NCI-H82 treated with DMSO at 0.1 percent for 48 hours (cell line): ENCODE measurements around the gene COL26A1.
"Not testable (repeated sequence)": the region's sequence is repeated elsewhere in the genome, so short reads cannot be mapped to it uniquely, and the experiment has no call there.

Experiments used
- DNase-seq: peaks from one replicate; lab custom pipeline; 2025; ENCODE audit not compliant: unreplicated experiment; lab: John Stamatoyannopoulos, UW

Gene COL26A1

DNA sequence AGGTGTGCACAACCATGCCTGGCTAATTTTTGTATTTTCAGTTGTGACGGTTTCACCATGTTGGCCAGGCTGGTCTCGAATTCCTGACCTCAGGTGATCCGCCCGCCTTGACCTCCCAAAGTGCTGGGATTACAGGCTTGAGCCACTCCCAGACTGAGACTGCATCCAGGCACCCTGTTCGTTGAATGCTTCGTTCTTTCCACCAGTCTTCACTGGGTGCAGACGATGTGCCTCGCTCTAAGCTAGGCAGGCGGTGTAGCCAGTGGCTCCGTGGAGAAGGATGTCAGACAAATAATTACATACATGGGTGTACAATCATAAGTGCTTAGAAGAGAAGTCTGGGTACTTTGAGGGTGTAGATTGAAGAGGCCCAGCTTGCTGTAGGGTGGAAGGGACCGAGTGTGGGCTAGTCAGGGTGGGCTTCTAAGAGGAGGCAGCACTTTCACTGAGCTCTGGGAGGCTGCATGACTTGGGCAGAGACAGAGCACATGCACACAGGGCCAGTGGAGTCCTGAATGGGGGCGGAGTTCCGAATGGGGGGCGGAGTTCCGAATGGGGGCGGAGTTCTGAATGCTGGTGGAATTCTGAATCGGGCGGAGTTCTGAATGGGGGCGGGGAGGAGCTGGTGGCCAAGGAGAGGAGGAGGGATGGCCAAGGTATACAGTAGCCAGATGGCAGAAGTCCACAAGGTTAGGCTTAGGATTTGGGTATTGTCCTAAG, 74.3 kb downstream of the COL26A1 start:
- peak; percentile 46 for DNase-seq

DNA sequence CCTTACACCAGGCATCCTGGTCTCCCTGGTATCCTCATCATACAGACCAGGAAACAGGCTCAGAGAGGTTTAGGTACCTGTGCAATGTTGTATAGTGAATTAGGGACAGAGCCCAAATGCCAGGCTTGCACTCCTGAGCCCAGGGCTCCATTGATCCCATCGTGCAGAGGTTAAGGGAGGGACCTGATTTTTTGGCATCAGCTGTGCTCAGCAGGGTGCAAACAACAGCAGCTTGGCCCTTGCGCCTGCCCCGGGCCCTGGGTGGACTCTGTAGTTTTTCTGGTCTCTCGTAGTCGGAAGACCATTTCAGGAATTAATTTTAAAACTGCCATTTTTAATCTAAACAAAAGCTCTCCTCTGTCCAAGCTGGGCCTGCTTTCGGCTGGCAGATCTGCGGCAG, 79.2 kb downstream of the COL26A1 start:
- DNase-seq: no peak

DNA sequence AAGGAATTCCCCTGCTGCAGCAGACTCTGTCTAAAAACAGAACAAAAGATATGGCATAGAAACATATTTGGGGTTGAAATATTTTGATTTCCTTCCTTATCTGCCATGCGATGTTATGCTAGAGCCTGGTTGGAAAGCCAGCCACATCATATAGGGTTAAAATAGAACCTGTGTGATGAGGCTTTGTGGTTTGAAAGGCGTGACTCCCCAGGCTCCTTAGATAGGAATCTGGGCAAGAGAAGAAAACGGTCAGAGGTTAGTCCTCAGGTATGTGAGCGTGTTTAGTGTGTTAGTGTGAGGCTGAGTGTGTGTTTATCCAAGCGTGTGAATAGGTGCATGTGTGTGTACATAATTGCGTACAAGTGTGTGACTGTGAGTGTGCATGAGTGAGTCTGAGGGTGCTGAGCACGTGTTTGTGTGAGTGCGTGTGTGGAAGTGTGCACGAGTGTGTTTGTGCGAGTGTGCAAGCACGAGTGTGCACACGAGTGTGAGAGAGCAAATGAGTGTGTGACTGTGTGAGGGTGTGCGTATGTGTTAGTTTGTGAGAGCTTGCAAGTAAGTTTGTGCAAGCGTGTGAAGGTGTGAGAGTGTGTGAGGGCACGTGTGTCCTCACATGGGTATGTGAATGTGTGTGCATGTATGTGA, 79.9 kb downstream of the COL26A1 start:
- no peak for DNase-seq

DNA sequence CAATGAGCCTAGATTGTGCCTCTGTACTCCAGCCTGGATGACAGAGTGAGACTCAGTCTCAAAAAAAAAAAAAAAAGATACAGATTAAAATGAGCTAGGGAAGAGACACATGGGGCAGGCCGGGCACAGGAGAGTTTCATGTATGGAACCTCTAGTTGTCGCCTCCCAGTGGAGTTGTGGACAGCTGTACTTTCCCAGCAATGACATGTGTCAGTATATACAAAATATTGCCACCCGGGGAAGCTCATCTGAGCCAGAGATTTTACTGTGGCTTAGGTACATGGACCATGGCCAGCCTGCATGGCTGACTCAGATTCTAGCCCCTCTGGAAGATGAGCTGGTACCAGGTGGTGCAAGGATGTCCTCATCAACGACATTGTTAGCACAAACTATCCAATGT, 87.4 kb downstream of the COL26A1 start:
- no peak for DNase-seq

DNA sequence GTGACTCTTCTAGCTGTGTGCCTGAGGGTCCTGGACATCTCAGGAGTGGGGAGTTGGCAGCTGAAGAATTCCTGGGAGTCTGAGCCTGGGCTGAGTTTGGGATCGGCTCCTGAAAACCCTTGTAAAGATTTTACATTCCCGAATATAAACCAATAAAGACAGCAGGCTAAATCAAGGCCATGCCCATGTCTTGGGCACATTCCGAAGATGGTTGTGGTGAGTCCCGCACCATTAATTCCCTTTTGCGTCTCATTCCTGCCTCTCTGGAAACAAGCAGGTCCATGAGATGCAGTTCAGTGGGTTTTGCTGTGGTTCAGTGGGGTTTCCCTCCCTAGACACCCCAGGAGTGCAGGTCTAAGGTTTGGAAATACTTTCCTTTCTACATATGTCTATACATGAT, 90.9 kb downstream of the COL26A1 start:
- no peak for DNase-seq

DNA sequence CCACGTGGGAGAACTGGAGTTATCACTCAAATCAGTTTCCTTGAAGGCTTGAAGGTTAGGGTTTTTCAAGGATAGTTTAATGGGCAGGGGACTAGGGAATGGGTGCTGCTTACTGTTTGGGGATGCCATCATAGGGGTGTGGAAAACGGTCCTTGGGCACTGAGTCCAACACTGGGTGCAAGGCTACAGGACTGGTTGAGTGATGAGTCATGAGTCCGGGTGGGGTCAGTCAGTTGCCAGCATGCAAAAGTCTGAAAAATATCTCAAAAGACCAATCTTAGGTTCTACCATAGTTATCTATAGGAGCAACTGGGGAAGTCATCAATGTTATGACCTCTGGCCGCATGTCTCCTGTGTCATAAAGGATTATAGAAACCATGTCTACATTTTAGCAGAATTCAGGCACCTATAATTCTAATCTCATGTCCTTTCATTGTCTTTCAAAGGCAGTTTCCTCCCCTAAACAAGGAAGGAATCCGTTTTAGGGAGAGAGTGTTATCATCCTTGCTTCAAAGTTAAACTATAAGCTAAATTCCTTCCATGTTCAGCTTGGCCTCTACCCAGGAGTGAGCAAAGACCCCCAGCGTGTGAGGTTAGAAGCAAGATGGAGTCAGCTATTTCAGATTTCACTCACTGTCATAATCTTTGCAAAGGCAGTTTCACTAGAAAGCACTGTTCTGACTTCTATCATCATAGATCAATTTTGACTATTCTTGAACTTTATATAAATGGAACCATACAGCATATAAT, 94.5 kb downstream of the COL26A1 start:
- DNase-seq: no peak

DNA sequence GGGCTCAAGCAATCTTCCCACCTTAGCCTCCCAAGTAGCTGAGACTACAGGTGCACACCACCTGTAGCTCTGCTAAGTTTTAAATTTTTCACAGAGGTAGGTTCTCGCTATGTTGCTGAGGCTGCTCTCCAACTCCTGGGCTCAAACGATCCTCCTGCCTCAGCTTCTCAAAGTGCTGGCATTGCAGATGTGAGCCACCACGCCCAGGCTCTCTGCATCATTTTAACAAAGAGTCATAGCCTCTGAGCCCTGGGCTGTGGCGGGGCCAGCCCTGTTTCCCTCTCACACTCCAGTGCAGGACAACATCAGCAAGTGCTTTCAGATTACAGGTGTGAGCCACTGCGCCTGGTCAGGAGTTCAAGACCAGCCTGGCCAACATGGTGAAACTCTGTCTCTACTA, 102.5 kb downstream of the COL26A1 start:
- DNase-seq: no peak

DNA sequence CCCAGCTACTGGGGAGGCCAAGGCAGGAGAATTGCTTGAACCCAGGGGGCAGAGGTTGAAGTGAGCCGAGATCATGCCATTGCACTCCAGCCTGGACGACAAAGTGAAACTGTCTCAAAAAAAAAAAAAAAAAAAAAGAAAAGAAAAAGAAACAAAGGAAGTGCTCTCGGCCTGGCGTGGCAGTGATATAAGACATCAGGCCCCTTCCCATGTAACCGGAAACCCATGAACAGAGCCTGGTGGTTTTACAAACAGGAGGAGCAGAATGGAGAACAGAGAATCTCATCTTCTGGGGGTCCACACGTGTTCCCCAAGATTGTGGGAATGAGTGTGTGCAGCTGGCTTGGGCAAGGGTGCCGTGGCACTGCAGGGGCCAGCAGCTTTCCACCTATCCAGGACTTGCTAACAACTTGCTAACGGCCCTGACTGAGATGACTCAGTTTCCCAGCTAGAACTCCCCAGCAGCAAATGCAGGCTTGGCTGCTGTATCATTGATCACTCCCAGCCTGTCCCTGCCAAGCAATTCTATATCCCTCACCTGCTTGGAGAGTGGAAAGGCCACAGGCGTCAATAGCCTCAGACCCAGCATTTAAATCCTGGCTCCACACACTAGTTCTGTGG, 103.0 kb downstream of the COL26A1 start:
- DNase-seq: no peak

DNA sequence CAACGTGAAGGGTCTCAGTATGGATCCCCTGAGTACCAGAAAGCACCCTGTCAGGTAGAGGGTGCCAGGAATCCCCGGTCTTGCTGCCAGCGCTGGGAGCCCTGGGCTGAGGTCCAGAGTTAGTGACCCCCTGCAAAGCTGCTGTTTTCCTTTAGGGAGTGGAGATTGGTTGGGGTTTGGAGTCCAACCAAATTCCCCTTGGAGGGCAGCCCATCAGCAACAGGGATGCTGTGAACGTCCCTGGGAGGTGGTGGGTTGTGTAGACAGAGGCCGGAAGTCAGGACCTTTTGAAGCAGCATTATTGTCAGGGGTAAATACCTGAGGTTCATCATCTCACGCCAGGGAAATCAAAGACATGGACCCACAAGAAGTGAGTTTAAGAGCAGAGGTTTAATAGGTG, 104.2 kb downstream of the COL26A1 start:
- no peak for DNase-seq

DNA sequence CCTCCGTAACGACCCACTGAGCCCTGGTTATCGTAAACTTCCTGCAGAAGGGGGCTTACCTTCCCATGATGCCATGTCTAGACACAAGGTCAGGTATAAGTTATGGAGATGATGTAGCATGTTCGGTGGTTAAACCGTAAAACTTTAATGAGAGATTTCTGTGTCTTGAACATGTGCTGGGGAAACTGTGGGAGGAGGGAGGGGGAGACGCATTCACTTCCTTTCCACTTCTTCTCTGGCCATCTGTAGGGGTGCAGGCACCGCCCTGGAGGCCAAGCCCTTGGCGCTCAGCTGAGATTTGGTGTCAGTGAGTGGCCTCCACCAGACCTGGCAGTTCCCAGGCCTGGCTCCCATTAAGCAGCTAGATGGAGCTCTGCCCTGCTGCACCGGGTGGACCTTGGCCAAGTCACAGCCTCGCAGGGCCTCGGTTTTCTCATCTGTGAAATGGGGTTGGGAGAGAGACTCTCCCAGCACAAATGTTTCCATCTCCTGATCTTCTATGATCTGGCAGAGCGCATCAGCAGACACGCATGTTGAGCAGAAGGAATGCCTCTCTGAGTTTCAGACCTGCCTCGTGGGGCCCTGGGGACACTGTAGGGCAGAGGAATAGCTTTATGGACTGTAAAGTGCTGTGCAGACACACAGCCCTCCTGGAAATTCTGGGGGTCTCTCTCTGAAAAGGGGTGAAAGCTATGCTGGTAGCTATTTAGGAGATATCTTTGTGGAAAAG, 106.0 kb downstream of the COL26A1 start:
- DNase-seq: no peak

DNA sequence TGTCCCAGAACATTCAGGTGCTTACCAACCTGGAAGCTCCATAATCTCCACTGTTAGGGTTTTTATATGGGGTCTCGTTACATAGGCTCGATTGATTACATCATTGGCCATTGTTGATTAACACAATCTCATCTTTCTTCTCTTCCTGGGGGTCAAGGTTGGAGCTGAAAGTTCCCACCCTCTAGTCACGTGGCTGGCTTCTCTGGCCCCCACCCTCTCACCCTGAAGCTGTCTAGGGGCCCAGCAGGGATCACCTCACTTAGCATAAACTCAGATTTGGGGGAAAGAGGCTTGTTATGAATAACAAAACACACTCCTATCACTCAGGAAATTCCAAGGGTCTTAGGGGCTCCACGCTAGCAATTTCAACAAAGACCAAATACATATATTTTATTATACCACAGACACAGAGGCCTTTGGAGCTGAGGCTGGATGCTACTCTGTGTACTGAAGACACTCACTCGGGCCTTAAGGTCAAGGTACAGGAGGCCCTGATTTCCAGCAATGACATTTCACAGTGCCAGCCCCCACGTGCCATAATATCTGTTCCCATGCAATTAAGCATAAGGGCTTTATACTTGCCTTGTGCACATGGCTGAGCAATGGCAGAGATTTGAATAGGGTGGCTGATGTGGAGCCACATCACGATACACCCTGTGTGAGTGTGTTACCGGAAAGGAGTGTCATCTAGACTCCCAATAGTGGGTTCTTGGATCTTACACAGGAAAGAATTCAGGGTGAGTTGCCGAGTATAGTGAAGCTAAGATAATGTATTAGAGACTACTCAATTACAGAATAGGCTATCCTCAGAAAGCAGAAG, 108.2 kb downstream of the COL26A1 start:
- DNase-seq: no peak

DNA sequence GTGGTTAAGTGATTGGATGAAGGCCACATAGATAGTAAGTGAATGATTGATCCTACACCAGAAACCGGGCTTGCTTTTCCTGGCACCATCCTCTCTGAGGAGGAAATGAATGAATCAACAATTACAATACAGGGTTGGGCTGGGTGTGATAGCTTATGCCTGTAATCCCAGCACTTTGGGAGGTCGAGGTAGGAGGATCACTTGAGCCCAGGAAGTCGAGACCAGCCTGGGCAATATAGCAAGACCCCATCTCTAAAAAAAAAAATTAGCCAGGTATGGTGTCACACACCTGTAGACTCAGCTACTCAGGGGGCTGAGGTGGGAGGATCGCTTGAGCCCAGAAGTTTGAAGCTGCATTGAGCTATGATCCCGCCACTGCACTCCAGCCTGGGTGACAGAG, 111.5 kb downstream of the COL26A1 start:
- DNase-seq: no peak

DNA sequence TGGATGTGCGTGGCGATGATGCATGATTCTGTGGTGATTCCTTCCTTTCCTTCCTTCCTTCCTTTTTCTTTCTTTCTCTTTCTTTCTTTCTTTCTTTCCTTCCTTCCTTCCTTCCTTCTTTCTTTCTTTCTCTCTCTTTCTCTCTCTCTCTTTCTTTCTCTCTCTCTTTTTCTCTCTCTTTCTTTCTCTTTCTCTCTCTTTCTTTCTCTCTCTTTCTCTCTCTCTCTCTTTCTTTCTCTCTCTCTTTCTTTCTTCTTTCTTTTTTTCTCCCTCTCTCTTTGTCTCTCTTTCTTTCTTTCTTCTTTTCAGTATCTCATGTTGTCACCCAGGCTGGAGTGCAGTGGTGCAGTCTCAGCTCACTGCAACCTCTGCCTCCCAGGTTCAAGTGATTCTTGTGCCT, 113.0 kb downstream of the COL26A1 start:
- DNase-seq: not testable (repeated sequence)

DNA sequence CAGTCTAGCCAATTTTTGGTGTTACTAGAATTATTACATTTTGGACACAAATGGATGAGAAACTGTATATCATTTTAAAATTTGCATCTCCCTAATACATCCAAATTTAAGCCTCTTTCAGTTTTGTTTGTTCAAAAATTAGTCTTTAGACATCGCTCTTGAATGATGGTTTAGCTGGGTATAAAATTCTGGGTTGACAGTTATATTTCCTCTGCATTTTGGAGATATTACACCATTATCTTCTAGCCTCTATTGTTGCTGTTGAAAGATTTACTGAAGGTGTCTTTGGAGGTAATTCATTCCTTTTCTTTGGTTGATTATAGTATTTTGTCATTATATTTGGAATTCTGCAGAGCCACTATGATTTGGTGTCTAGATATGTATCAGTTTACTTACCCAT, 116.5 kb downstream of the COL26A1 start:
- no peak for DNase-seq

DNA sequence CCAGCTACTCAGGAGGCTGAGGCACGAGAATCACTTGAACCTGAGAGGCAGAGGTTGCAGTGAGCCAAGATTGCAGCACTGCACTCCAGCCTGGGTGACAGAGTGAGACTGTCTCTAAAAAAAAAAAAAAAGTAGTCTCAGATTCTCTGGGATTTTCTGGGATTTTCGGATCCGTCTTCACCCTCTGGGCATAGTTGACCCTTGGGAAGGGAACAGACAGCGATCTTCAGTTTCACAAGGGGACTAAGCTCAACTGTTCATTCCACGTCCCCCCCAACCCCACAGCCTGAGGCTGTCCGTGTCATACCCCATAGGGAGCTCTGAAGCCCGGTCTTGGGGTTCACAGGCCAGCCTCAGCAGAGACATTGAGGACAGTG, 123.4 kb downstream of the COL26A1 start:
- DNase-seq: not testable (repeated sequence)

DNA sequence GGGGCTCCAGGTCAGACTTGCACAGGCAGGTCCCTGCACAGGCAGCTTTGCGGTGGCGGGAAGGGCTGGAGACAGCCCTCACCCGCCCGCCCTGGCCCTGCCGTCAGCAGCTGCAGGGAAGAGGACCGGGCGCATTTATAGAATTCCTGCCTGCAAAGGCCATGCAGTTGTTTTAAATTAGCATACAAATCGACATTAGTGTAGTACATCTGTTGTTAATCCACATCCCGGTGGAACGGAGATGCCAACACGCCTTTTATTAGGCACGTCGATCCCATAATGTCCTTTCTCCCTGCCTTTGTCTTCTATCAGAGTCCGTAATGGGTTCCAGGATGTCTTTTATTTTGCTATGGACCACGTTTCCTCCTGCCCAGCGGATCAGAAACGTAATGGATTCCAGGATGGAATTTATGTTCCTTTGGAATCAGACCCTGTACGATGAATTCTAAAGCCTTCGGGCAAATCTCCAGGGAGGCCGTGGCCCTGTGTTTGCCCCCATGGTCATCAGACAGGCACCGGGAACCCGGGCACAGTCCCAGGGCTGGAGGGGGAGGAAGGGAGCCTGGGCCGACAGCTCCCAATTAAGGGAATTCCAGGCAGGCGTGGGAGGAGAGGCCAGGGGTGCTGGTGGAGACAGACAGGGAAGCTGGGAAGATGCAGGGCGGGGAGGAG, 123.9 kb downstream of the COL26A1 start:
- DNase-seq: no peak

DNA sequence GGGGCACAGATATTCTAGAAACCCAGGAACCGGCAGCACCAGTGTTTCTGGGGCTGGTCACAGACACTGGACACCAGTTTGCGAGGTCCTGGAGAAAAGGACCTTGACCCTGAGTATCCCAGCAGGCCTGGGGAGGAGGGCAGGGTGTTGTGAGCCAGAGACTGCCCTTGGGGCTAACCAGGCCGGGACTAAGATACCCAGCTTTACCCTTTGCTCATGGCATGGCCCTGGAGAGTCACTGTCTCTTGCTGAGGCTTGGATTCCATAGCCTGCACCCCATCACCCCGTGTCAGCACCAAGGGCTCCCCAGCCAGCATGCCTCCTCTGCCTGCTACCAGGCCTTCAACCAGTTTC, 124.4 kb downstream of the COL26A1 start:
- no peak for DNase-seq

DNA sequence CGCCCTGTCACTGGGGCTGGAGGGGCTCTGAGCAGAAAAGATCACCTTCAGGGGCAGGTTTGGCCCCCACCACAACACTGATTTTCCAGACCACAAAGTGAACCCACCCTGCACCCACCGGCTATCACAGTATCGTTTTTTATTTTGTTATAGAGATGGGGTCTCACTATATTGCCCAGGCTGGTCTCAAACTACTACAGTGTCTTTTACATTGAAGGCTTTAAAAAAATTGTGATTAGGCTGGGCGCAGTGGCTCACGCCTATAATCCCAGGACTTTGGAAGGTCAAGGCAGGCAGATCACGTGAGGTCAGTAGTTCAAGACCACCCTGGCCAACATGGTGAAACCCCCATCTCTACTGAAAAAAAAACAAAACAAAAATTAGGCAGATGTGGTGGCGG, 125.1 kb downstream of the COL26A1 start:
- no peak for DNase-seq

DNA sequence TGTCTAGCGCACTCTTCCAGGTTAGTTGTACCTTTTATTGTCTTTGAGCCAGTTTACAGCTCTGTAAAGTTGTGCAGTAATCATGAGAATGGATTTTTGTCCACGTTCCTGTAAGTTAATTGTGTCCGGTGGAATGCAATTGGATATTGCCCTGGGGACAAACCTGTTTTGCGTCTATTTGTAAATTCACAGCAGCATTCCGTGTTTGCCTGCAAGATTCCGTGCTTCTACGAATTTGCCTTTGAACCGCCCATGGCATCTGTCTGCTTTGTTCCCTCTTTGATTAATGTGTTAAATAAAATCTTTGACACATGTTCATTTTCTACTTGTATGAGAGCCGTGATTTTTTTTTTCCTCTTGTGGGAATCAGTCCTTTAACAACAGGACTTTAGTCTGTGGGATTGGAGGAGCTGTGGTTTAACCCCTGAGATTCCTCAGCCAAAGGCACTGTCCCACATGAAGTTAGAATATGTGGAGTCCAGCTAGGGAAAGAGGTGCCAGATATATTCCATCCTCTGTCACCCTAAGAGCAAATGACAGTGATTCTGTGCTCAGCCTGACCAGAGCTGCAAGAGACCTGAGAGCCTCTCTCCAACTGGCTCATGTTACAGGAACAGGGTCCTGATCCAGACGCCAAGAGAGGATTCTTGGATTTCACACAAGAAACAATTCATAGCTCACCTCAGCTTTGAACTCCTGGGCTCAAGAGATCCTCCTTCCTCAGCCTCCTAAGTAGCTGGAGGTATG, 126.3 kb downstream of the COL26A1 start:
- no peak for DNase-seq
